HAP-1 (cell line): Measurements from ENCODE around the gene HRH4.

Experiments
- DNase-seq, 2 experiments: peaks; one replicate each; pipeline ENCODE4 v3.0.0-alpha.2; 2016 to 2020; ENCODE audit warnings: low spot score in 2 of 2
- H3K27me3 ChIP-seq: fragments of 250-450 bp; sonication (Bioruptor Pico); 2 replicates; pipeline ENCODE4 v1.5.1; 2020; ENCODE audit warnings: low read depth, mild to moderate bottlenecking, moderate library complexity
- H3K36me3 ChIP-seq: fragments of 250-450 bp; sonication (Bioruptor Pico); replicated peaks from 2 replicates; pipeline ENCODE4 v1.5.1; 2020; ENCODE audit warnings: mild to moderate bottlenecking
- H3K4me1 ChIP-seq: fragments of 250-450 bp; sonication (Bioruptor Pico); 2 replicates; pipeline ENCODE4 v1.5.1; 2020; ENCODE audit warnings: mild to moderate bottlenecking
- H3K4me3 ChIP-seq: fragments of 250-450 bp; sonication (Bioruptor Pico); 2 replicates; pipeline ENCODE4 v1.5.1; 2020; ENCODE audit warnings: mild to moderate bottlenecking, moderate library complexity
- H3K9me3 ChIP-seq: fragments of 250-450 bp; sonication (Bioruptor Pico); 2 replicates; pipeline ENCODE4 v1.5.1; 2020; ENCODE audit warnings: mild to moderate bottlenecking, moderate library complexity
- in situ Hi-C: fragments of 300-500 bp; cut with MboI; formaldehyde crosslinking; loops from 3 replicates; pipeline ENCODE4 v1.14.3; 2020; ENCODE audit warnings: low sequenced_read_pairs, inconsistent platforms, mixed read lengths

Gene HRH4

DNA sequence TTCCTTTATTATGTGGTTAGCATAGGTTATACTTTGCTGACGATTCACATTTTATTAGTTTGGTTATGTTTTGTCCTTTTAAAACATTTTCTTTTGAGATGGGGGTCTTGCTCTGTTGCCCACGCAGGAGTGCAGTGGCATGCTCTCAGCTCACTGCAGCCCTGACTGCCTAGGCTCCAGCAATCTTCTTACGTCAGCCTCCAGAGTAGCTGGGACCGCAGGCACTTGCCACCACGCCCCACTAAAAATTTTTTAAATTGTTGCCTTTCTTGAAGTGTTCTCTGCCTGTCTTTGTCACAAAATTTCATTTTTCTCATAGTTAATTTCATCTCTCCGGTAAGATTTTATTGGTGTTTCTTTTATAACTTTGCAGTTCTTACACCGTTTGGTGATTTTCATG, 18.9 kb downstream of the HRH4 start:
- in situ Hi-C loops: no loop called here
- no peak for DNase-seq
- Histone ChIP-seq H3K9me3 (no peaks in the 10 kb centered on the region), H3K4me1 (peaks cover 4% of the 10 kb centered on the region; the same call in 1 of the 2 replicates), H3K27me3 (no peaks in the 10 kb centered on the region), H3K36me3 (no peaks in the 10 kb centered on the region), H3K4me3 (no peak overlapping the region)

GRCh38 chr18:24482821-24483220, 22.4 kb downstream of the HRH4 start:
- Histone ChIP-seq H3K36me3 (no peaks in the 10 kb centered on the region), H3K9me3 (no peaks in the 10 kb centered on the region), H3K27me3 (no peaks in the 10 kb centered on the region), H3K4me1 (no peaks in the 10 kb centered on the region), H3K4me3 (no peak overlapping the region)
- in situ Hi-C loops: loop anchor here (10.0 kb wide), 1 partner anchor 308 kb away; no protein-coding TSS in a partner anchor
- no peak for DNase-seq

- DNase-seq: no peak
- no peaks in the 10 kb centered on the region for H3K36me3 ChIP-seq
- H3K4me3 ChIP-seq: no peak overlapping the region
- no peaks in the 10 kb centered on the region for H3K27me3 ChIP-seq
- in situ Hi-C loops: loop anchor here (5.0 to 10.0 kb wide), 2 partner anchors 128 to 311 kb away; no protein-coding TSS in a partner anchor
- H3K9me3 ChIP-seq: no peaks in the 10 kb centered on the region
- no peaks in the 10 kb centered on the region for H3K4me1 ChIP-seq
Measured at GRCh38 chr18:24485681-24486080, 25.2 kb downstream of the HRH4 start.

DNA sequence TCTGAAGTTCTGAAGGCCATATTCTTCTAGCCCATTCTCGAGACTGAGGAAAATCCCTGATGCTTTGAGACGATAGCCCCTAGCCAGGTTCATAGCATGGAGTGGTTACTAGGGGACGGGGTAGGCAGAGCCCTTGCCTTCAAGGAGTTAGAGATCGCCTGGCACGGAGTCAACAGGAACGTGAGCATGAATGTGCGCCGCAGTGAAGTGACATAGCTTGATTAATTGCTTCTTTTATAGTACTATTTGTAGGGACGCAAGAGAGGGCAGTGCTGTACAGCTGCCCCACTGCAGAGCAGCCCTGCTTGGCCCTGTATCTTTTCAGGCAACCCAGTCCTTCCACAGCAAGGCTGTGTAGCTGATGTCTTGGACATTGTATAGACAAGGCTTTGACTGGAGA, 26.2 kb downstream of the HRH4 start:
- in situ Hi-C loops: loop anchor here (5.0 to 10.0 kb wide), 2 partner anchors 129 to 312 kb away; no protein-coding TSS in a partner anchor
- Histone ChIP-seq H3K9me3 (no peaks in the 10 kb centered on the region), H3K4me1 (no peaks in the 10 kb centered on the region), H3K36me3 (no peaks in the 10 kb centered on the region), H3K27me3 (no peaks in the 10 kb centered on the region), H3K4me3 (no peak overlapping the region)
- peak in 1 of 2 experiments; percentile 20 for DNase-seq

DNA sequence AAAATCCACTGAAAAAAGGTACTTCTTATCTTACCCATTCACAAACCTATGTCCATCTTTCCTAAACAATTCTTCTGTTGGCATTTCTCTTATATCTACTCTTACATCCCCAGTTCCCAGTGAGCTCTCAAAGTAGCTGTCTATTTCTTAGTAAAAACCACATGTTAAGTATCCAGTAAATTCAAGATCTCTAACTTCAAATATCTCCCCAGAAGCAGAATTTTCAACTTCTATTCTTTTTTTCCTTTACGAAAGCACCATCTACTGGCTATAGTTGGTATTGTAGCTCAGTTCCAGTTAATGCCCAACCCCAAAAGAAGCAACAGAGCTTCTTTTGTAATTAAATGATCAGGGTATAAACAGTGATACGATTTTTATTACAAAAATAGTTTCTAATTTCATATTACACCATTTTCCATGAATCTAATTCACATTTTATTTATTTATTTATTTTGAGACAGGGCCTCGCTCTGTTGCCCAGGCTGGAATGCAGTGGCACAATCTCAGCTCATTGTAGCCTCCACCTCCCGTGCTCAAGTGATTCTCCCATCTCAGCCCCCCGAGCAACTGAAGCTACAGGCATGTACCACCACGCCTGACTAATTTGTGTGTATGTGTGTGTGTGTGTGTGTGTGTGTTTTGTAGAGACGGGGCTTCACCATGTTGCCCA, 28.5 kb downstream of the HRH4 start:
- H3K4me3 ChIP-seq: no peak overlapping the region
- in situ Hi-C loops: loop anchor here (5.0 to 10.0 kb wide), 2 partner anchors 132 to 314 kb away; no protein-coding TSS in a partner anchor
- peak; percentile 38 to 57 for DNase-seq

DNA sequence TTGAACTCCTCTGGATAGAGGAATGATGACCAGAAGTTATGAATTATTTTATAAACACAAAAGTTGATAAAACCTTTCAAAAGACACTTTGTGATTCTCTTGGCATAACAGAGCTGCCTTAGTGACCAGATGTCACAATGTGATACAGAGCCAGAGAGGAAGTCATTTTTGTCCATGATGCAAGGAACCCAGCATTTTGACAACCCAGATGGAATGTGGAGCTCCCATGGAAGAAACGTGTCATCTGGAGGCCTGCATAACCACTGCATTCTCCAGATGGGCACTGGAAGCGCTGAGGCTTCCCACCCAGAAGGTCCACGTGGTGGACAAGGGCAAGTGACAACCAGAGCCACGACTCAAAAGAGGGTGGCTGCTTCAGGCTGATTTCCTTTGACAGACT, 30.1 kb downstream of the HRH4 start:
- H3K4me3 ChIP-seq: no peak overlapping the region
- no peaks in the 10 kb centered on the region for H3K9me3 ChIP-seq
- H3K4me1 ChIP-seq: no peaks in the 10 kb centered on the region
- no peaks in the 10 kb centered on the region for H3K36me3 ChIP-seq
- in situ Hi-C loops: no loop called here
- no peak for DNase-seq
- no peaks in the 10 kb centered on the region for H3K27me3 ChIP-seq

More for the DNA sequence above, 28.5 kb downstream of the HRH4 start:
- H3K36me3 ChIP-seq: no peaks in the 10 kb centered on the region
- no peaks in the 10 kb centered on the region for H3K27me3 ChIP-seq
- no peaks in the 10 kb centered on the region for H3K4me1 ChIP-seq
- no peaks in the 10 kb centered on the region for H3K9me3 ChIP-seq

GRCh38 chr18:24491927-24492834, 31.7 kb downstream of the HRH4 start:
- no peaks in the 10 kb centered on the region for H3K4me1 ChIP-seq
- in situ Hi-C loops: no loop called here
- no peaks in the 10 kb centered on the region for H3K36me3 ChIP-seq
- DNase-seq: no peak
- H3K27me3 ChIP-seq: no peaks in the 10 kb centered on the region
- no peaks in the 10 kb centered on the region for H3K9me3 ChIP-seq
- H3K4me3 ChIP-seq: no peak overlapping the region

GRCh38 chr18:24494586-24494985, 34.1 kb downstream of the HRH4 start:
- H3K27me3 ChIP-seq: no peaks in the 10 kb centered on the region
- in situ Hi-C loops: no loop called here
- no peak for DNase-seq

DNA sequence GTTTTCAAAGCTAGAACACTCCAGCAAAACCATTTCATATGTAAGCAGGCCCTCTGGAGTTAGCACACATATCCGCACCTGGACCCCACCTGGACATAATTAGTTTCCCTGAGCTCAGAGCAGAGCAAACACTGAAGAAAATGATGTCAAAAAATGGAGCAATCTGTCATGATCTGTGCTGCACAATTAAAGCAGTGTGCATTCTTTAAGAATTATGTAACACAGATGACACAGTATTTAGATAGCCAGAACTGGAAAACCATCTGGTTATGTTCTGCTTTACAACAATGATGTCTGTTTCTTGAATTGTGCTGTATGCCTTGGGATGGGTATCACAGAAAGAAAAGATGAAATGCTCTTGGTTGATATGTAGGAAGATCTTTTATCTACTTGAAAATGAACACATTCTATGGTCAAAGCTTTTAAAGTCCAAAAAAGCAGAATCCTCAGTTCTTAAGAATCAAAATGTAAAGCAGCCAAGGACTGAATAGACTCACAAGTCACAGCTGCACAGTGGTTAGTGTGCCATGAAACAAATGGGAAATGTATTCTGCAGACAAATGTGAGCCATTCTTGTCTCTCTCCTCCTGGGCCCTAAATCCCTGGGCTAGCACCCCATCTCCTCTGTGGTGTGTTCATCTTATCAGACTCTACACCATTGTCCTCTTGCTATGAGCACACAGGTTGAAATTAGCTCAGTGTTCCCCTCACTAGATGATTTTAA, 36.8 kb downstream of the HRH4 start:
- in situ Hi-C loops: no loop called here
- no peak for DNase-seq
- no peaks in the 10 kb centered on the region for H3K9me3 ChIP-seq
- no peaks in the 10 kb centered on the region for H3K36me3 ChIP-seq
- no peak overlapping the region for H3K4me3 ChIP-seq
- H3K27me3 ChIP-seq: no peaks in the 10 kb centered on the region
- no peaks in the 10 kb centered on the region for H3K4me1 ChIP-seq

More at GRCh38 chr18:24494586-24494985, 34.1 kb downstream of the HRH4 start:
- no peaks in the 10 kb centered on the region for H3K9me3 ChIP-seq
- no peaks in the 10 kb centered on the region for H3K4me1 ChIP-seq
- no peaks in the 10 kb centered on the region for H3K36me3 ChIP-seq
- H3K4me3 ChIP-seq: no peak overlapping the region

GRCh38 chr18:24499814-24500213, 39.4 kb downstream of the HRH4 start:
- Histone ChIP-seq H3K9me3 (no peaks in the 10 kb centered on the region), H3K36me3 (no peaks in the 10 kb centered on the region), H3K4me3 (no peak overlapping the region), H3K4me1 (no peaks in the 10 kb centered on the region), H3K27me3 (no peaks in the 10 kb centered on the region)
- no peak for DNase-seq
- in situ Hi-C loops: no loop called here

DNA sequence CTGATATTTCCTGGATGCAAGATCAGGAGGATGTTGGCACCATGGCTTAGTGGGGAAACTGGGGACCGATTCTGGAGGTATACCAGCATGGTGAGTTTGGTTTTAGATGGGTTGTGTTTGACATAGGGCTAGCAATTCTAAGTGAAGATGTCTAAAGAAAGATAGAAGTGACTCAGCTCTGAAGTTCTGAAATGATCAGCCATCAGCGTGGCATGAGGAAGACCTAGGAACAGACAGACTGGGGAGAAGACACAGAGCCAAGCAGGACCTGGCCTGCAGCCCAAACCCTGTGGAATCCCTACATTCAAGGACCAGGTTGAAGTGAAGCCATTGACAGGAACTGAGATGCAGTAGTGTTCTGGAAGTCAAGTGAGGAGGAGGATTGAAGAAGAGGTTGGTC, 39.8 kb downstream of the HRH4 start:
- DNase-seq: no peak
- H3K9me3 ChIP-seq: no peaks in the 10 kb centered on the region
- in situ Hi-C loops: no loop called here

DNA sequence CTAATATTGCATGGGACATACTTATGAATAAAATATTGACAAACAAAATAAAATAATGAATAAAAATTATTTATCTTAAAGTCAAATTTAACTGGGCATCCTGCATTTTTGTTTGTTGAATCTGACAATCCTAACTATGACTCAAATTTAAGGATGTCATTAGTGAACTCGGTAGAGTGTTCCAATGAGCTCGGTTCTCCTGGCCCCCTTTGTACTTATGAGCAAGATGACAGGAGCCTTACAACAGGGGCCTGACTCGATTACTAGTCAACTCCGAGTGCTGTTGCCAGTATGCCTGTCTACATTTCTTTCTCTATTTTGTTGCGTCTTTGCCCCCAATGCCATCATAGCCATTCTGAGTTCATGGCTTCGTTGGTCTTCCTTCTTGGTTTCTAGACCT, 40.3 kb downstream of the HRH4 start:
- Histone ChIP-seq H3K4me3 (no peak overlapping the region), H3K4me1 (no peaks in the 10 kb centered on the region), H3K27me3 (0 out of 2 replicates have a peak, but pooled peaks cover 2% of the 10 kb centered on the region), H3K9me3 (no peaks in the 10 kb centered on the region), H3K36me3 (no peaks in the 10 kb centered on the region)
- DNase-seq: no peak
- in situ Hi-C loops: no loop called here

More for the DNA sequence above, 39.8 kb downstream of the HRH4 start:
- H3K36me3 ChIP-seq: no peaks in the 10 kb centered on the region
- H3K27me3 ChIP-seq: 0 out of 2 replicates have a peak, but pooled peaks cover under 1% of the 10 kb centered on the region
- H3K4me1 ChIP-seq: no peaks in the 10 kb centered on the region
- no peak overlapping the region for H3K4me3 ChIP-seq

DNA sequence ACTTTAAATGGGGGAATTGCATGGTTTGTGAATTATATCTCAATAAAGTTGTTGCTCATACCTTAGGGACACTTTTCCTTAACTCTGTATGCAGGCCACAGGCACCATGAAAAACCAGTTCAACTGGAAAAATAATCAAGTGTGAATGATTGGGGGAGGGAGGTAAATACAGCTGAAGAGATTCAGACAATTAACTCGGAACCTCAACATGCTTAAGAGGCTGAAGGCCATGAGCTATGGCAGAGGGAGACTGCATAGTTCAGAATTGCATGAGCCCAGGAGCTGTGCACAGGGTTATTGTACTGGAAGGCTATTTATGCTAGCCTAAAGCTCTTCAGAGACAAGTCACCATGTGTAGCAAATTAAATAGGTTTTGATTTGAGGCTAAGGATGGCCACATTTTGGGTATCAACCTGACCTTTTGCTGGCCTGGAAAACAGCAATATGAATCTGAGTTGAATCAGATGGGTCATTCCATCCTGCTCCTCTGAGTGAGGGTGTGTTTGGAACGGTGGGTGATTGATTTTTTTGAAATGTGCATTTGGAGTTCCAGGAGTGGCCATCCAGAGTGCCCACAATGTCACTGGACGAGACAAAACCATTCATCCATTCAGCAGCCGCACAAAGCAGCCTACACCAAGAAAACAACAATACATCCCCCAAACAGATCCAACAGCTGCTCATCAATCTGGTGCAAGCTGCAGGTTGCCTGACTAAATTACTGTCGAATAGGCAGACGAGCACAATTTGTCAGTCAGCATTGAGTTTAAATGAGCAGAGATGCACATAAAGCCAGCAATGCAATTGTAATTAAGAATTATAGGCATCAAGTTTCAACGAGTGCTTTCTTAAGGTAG, 42.5 kb downstream of the HRH4 start:
- Histone ChIP-seq H3K4me1 (no peaks in the 10 kb centered on the region), H3K4me3 (no peak overlapping the region), H3K36me3 (no peaks in the 10 kb centered on the region), H3K27me3 (0 out of 2 replicates have a peak, but pooled peaks cover 2% of the 10 kb centered on the region), H3K9me3 (no peaks in the 10 kb centered on the region)
- DNase-seq: no peak
- in situ Hi-C loops: no loop called here
